Endothelial cell of umbilical vein (primary cell): ENCODE results near the gene MARF1.

ENCODE experiments used
- CTCF ChIP-seq, 2 donors: IDR thresholded peaks; 1 replicate in 1 of 2; 2 replicates in 1 of 2; pipeline ENCODE4 v1.5.1; 2011; ENCODE audit warnings: low read length in 2 of 2, mild to moderate bottlenecking in 2 of 2, moderate library complexity in 2 of 2, control low read depth in 1 of 2, inconsistent platforms in 1 of 2, low read depth in 1 of 2; ENCODE audit not compliant: insufficient read depth in 1 of 2; ENCODE audit errors: extremely low read depth in 1 of 2
- MAX ChIP-seq: IDR thresholded peaks from 2 replicates; pipeline ENCODE4 v1.6.1; 2011; ENCODE audit not compliant: insufficient read depth, insufficient read length
- POLR2A ChIP-seq: IDR thresholded peaks from 2 replicates; pipeline ENCODE4 v1.6.1; 2012; ENCODE audit warnings: low read depth, mild to moderate bottlenecking, control low read depth, low read length
- POLR2AphosphoS5 ChIP-seq: IDR thresholded peaks from 2 replicates; pipeline ENCODE4 v1.6.1; 2012; ENCODE audit warnings: low read depth, mild to moderate bottlenecking, control low read depth, low read length, moderate library complexity; ENCODE audit not compliant: insufficient read depth

GRCh38 chr16:15567823-15568222 is 75.1 kb downstream of the MARF1 start:
- TF ChIP-seq CTCF (IDR thresholded peaks at IDR 0.05; ENCODE audit: extremely low read depth in 1 of 2, insufficient read depth in 1 of 2, low read depth in 1 of 2, low read length in 2 of 2) (no peak), MAX (no peak), POLR2AphosphoS5 (no peak), POLR2A (no peak)
